Measurements from ENCODE around the gene CHRDL1.

Gene CHRDL1

GRCh38 chrX:110743679-110744340, 51.8 kb downstream of the CHRDL1 start:
- DNase-seq (ENCODE audit: low read depth in 2 of 2): no peak

- no peak for DNase-seq (ENCODE audit: low read depth in 2 of 2)
Observed at GRCh38 chrX:110741213-110741796, 54.3 kb downstream of the CHRDL1 start.

- DNase-seq (ENCODE audit: low read depth in 2 of 2): no peak
Observed at GRCh38 chrX:110734894-110735541, 60.6 kb downstream of the CHRDL1 start.

- DNase-seq (ENCODE audit: low read depth in 2 of 2): no peak
Observed at GRCh38 chrX:110734271-110734670, 61.3 kb downstream of the CHRDL1 start.

GRCh38 chrX:110733166-110733565, 62.5 kb downstream of the CHRDL1 start:
- DNase-seq (ENCODE audit: low read depth in 2 of 2): no peak

GRCh38 chrX:110732266-110732665, 63.4 kb downstream of the CHRDL1 start:
- no peak for DNase-seq (ENCODE audit: low read depth in 2 of 2)

GRCh38 chrX:110723844-110724243, 71.8 kb downstream of the CHRDL1 start:
- DNase-seq (ENCODE audit: low read depth in 2 of 2): no peak

GRCh38 chrX:110722135-110722534, 73.5 kb downstream of the CHRDL1 start:
- no peak for DNase-seq (ENCODE audit: low read depth in 2 of 2)

GRCh38 chrX:110713666-110714065, 82.0 kb downstream of the CHRDL1 start:
- DNase-seq (ENCODE audit: low read depth in 2 of 2): no peak

- no peak for DNase-seq (ENCODE audit: low read depth in 2 of 2)
Observed at GRCh38 chrX:110706446-110706845, 89.2 kb downstream of the CHRDL1 start.

GRCh38 chrX:110703641-110704040, 92.0 kb downstream of the CHRDL1 start:
- DNase-seq (ENCODE audit: low read depth in 2 of 2): no peak

GRCh38 chrX:110699109-110699508, 96.5 kb downstream of the CHRDL1 start:
- no peak for DNase-seq (ENCODE audit: low read depth in 2 of 2)

GRCh38 chrX:110698696-110699095, 96.9 kb downstream of the CHRDL1 start:
- DNase-seq (ENCODE audit: low read depth in 2 of 2): no peak

GRCh38 chrX:110692866-110693265, 102.8 kb downstream of the CHRDL1 start:
- no peak for DNase-seq (ENCODE audit: low read depth in 2 of 2)

GRCh38 chrX:110691446-110691845, 104.2 kb downstream of the CHRDL1 start:
- no peak for DNase-seq (ENCODE audit: low read depth in 2 of 2)

- DNase-seq (ENCODE audit: low read depth in 2 of 2): no peak
Observed at GRCh38 chrX:110684653-110685052, 111.0 kb downstream of the CHRDL1 start.

GRCh38 chrX:110683925-110684324, 111.7 kb downstream of the CHRDL1 start:
- DNase-seq (ENCODE audit: low read depth in 2 of 2): no peak

GRCh38 chrX:110678591-110678990, 117.0 kb downstream of the CHRDL1 start:
- no peak for DNase-seq (ENCODE audit: low read depth in 2 of 2)

GRCh38 chrX:110675886-110676285, 119.7 kb downstream of the CHRDL1 start:
- DNase-seq (ENCODE audit: low read depth in 2 of 2): no peak

GRCh38 chrX:110671068-110671803, 124.4 kb downstream of the CHRDL1 start:
- no peak for DNase-seq (ENCODE audit: low read depth in 2 of 2)

GRCh38 chrX:110669572-110669971, 126.0 kb downstream of the CHRDL1 start:
- DNase-seq (ENCODE audit: low read depth in 2 of 2): no peak

- no peak for DNase-seq (ENCODE audit: low read depth in 2 of 2)
Observed at GRCh38 chrX:110667706-110668105, 127.9 kb downstream of the CHRDL1 start.

Measured in stimulated activated CD8-positive, alpha-beta memory T cell treated with anti-CD3 and anti-CD28 coated beads, Interleukin-15, amount 100 ng/mL, for 48 hours (primary cell).